Ammon's horn (tissue), 1 donor: Measurements from ENCODE around the gene ATP2B2.
"Not testable (repeated sequence)": the region's sequence is repeated elsewhere in the genome, so short reads cannot be mapped to it uniquely, and the experiment has no call there.

Experiments
- DNase-seq: peaks from one replicate; pipeline ENCODE4 v3.0.0-alpha.2; 2016; ENCODE audit warnings: low spot score

ATP2B2 gene

GRCh38 chr3:10321630-10322351 is 183.6 kb downstream of the ATP2B2 start:
- no peak for DNase-seq

- no peak for DNase-seq
Observed at GRCh38 chr3:10320320-10320677, 185.1 kb downstream of the ATP2B2 start.

- no peak for DNase-seq
Observed at GRCh38 chr3:10319804-10320203, 185.6 kb downstream of the ATP2B2 start.

GRCh38 chr3:10319251-10319650 is 186.1 kb downstream of the ATP2B2 start:
- DNase-seq, result no peak

- DNase-seq, result no peak
Observed at GRCh38 chr3:10317961-10318350, 187.4 kb downstream of the ATP2B2 start.

GRCh38 chr3:10317311-10317960 is 187.9 kb downstream of the ATP2B2 start:
- DNase-seq, result no peak

GRCh38 chr3:10315771-10316344 is 189.5 kb downstream of the ATP2B2 start:
- DNase-seq, result peak; percentile 23

- no peak for DNase-seq
Observed at GRCh38 chr3:10315101-10315500, 190.3 kb downstream of the ATP2B2 start.

GRCh38 chr3:10312861-10313260 is 192.5 kb downstream of the ATP2B2 start:
- DNase-seq, result no peak

GRCh38 chr3:10312391-10312790 is 193.0 kb downstream of the ATP2B2 start:
- DNase-seq, result no peak

GRCh38 chr3:10311710-10312109 is 193.7 kb downstream of the ATP2B2 start:
- DNase-seq, result no peak

GRCh38 chr3:10310578-10310977 is 194.8 kb downstream of the ATP2B2 start:
- DNase-seq, result no peak

GRCh38 chr3:10309736-10310135 is 195.7 kb downstream of the ATP2B2 start:
- DNase-seq, result no peak

GRCh38 chr3:10308678-10309077 is 196.7 kb downstream of the ATP2B2 start:
- DNase-seq, result no peak

GRCh38 chr3:10306156-10306555 is 199.2 kb downstream of the ATP2B2 start:
- no peak for DNase-seq

- DNase-seq, result no peak
Observed at GRCh38 chr3:10305331-10305902, 200.0 kb downstream of the ATP2B2 start.

- DNase-seq, result no peak
Observed at GRCh38 chr3:10304905-10305304, 200.5 kb downstream of the ATP2B2 start.

- DNase-seq, result no peak
Observed at GRCh38 chr3:10303785-10304184, 201.6 kb downstream of the ATP2B2 start.

- DNase-seq, result no peak
Observed at GRCh38 chr3:10303105-10303504, 202.3 kb downstream of the ATP2B2 start.

GRCh38 chr3:10300087-10300486 is 205.3 kb downstream of the ATP2B2 start:
- DNase-seq, result no peak

GRCh38 chr3:10299679-10300078 is 205.7 kb downstream of the ATP2B2 start:
- no peak for DNase-seq

GRCh38 chr3:10299175-10299574 is 206.2 kb downstream of the ATP2B2 start:
- no peak for DNase-seq

GRCh38 chr3:10298064-10298463 is 207.3 kb downstream of the ATP2B2 start:
- DNase-seq, result not testable (repeated sequence)
